Uterus (tissue), 4 donors: Measurements from ENCODE around the gene PRR20E. TPM values are rescaled to one million over a fixed set of nuclear protein-coding genes. Genes with fewer than 3 reads are reported as not detected.
"Not testable (repeated sequence)": the region's sequence is repeated elsewhere in the genome, so short reads cannot be mapped to it uniquely, and the experiment has no call there.

ENCODE experiments used
- DNase-seq, 2 donors: peaks; one replicate each; pipeline ENCODE4 v3.0.0-alpha.2; 2019 to 2020
- H3K27ac ChIP-seq, 2 donors: fragments of 200-600 bp; sonication (generic); 1 replicate in 1 of 2; 2 replicates in 1 of 2; pipeline ENCODE4 v1.5.1; 2016 to 2018
- H3K27me3 ChIP-seq, 2 donors: fragments of 200-600 bp; sonication (generic); one replicate each; pipeline ENCODE4 v1.5.1; 2018 to 2019; ENCODE audit warnings: control low read depth in 1 of 2
- H3K36me3 ChIP-seq, 2 donors: fragments of 200-600 bp; sonication (generic); one replicate each; pipeline ENCODE4 v1.5.1; 2019; ENCODE audit warnings: control low read depth in 1 of 2
- H3K4me1 ChIP-seq, 2 donors: fragments of 200-600 bp; sonication (generic); one replicate each; pipeline ENCODE4 v1.5.1; 2018 to 2019; ENCODE audit warnings: control low read depth in 1 of 2
- H3K4me3 ChIP-seq, 2 donors: fragments of 200-600 bp; sonication (generic); 1 replicate in 1 of 2; 2 replicates in 1 of 2; pipeline ENCODE4 v1.5.1; 2018 to 2019; ENCODE audit warnings: mild to moderate bottlenecking in 1 of 2
- H3K9me3 ChIP-seq, 2 donors: fragments of 200-600 bp; sonication (generic); one replicate each; pipeline ENCODE4 v1.5.1; 2019; ENCODE audit warnings: control low read depth in 1 of 2
- POLR2A ChIP-seq, 2 donors: fragments of 450-650 bp; IDR thresholded peaks; one replicate each; pipeline ENCODE4 v1.6.1; 2016; ENCODE audit warnings: antibody characterized with exemption in 2 of 2, mild to moderate bottlenecking in 1 of 2, moderate library complexity in 1 of 2
- intact Hi-C: fragments of 100-400 bp; cut with DNase I; formaldehyde crosslinking; loops from one replicate; pipeline ENCODE4 v1.15.1; 2023; ENCODE audit warnings: low total_unique reads
- small RNA-seq: library from RNA; depleted of rRNA; stranded (forward); fragments of <200 nt; gene quantifications from one replicate; pipeline ENCODE3, GENCODE V24; 2016
- total RNA-seq, 4 donors: library from RNA; depleted of rRNA in 3 of 4; stranded (reverse); fragments of >200 nt in 3 of 4; gene quantifications; one replicate each; pipeline versions ENCODE4 v1.1.0 to v1.2.4, GENCODE V29; 2014 to 2023
- TF ChIP-seq, protein P1 (sequence below), 4 experiments: fragments of 200-600 bp in 2 of 4; fragments of 450-650 bp in 2 of 4; sonication (generic) in 2 of 4; IDR thresholded peaks; one replicate each; pipeline ENCODE4 v1.5.1; 2016 to 2019; ENCODE audit warnings: antibody characterized with exemption in 4 of 4, mild to moderate bottlenecking in 2 of 4, moderate library complexity in 1 of 4
- donor health status: DM: yes; HTN: yes; CAD: no.

The PRR20E gene
- total RNA-seq, 4 donors from 2014 or later, result not detected

DNA sequence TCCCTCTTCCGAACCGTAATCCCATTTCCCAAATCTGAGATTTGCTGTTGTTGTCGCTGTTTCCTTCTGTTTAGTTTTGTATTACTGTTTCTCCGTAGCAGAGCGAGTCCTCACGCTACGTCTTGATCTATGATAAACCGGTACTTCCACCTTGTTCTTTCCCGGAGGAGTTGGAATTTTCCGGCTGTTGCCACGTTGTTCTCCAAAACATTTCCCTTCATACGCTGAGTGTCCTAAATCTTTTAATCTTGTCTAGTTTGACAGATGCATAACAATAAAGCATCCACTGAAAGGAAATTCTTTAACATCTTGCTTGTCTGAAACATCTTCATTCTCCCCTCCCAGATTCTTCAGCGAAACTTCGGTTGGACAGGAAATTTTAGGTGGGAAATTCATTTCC lies 18.9 kb upstream of the PRR20E start:
- DNase-seq, H3K4me1 ChIP-seq, intact Hi-C loops, H3K9me3 ChIP-seq, H3K4me3 ChIP-seq, H3K27ac ChIP-seq, H3K27me3 ChIP-seq, H3K36me3 ChIP-seq: not testable (repeated sequence)

GRCh38 chr13:57153761-57154160 lies 13.2 kb upstream of the PRR20E start, which contains the start of gene PRR20C:
Gene PRR20C (plus strand): TSS chr13:57154061. CDS start chr13:57154448, 387 bp downstream.
- DNase-seq, H3K4me1 ChIP-seq, H3K27ac ChIP-seq, intact Hi-C loops, H3K9me3 ChIP-seq, H3K4me3 ChIP-seq, H3K27me3 ChIP-seq, H3K36me3 ChIP-seq: not testable (repeated sequence)

DNA sequence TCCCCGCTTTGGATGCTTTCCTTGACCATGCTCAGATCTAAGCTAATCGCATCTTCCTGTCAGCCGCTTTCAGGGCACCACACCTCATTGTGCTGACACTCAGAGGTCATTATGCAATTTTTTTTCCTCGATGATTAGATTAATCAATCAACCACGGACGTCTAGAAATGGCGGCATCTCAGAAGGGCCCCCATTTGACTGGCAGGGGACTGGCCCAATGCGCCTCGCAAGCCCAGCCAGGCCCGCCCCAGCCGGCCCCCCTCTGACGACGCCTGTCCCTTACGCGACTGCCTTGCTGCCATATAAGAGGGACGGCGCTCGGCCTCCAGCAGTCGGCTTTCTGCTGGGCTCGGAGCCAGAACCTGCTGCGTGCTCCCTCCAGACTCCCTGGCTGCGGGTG lies 6.7 kb upstream of the PRR20E start, which contains the start of gene PRR20D:
Gene PRR20D, plus strand, starts transcription at position 301 of the 400 bp plus-strand sequence. CDS start 387 bp downstream, outside the sequence.
- H3K4me3 ChIP-seq, H3K36me3 ChIP-seq, H3K4me1 ChIP-seq, intact Hi-C loops, H3K9me3 ChIP-seq, H3K27me3 ChIP-seq, DNase-seq, H3K27ac ChIP-seq: not testable (repeated sequence)

- no peaks in the 10 kb centered on the region for H3K36me3 ChIP-seq
- intact Hi-C loops, result no loop called here
- TF ChIP-seq POLR2A (IDR thresholded peaks at IDR 0.05), result no peak
- TF ChIP-seq, protein P1, sequence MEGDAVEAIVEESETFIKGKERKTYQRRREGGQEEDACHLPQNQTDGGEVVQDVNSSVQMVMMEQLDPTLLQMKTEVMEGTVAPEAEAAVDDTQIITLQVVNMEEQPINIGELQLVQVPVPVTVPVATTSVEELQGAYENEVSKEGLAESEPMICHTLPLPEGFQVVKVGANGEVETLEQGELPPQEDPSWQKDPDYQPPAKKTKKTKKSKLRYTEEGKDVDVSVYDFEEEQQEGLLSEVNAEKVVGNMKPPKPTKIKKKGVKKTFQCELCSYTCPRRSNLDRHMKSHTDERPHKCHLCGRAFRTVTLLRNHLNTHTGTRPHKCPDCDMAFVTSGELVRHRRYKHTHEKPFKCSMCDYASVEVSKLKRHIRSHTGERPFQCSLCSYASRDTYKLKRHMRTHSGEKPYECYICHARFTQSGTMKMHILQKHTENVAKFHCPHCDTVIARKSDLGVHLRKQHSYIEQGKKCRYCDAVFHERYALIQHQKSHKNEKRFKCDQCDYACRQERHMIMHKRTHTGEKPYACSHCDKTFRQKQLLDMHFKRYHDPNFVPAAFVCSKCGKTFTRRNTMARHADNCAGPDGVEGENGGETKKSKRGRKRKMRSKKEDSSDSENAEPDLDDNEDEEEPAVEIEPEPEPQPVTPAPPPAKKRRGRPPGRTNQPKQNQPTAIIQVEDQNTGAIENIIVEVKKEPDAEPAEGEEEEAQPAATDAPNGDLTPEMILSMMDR (IDR thresholded peaks at IDR 0.05), result no peak
- no peak for DNase-seq
- H3K4me1 ChIP-seq, result no peaks in the 10 kb centered on the region
- H3K9me3 ChIP-seq, result no peaks in the 10 kb centered on the region
- H3K27ac ChIP-seq, result no peak overlapping the region
- no peaks in the 10 kb centered on the region for H3K27me3 ChIP-seq
- H3K4me3 ChIP-seq, result no peak overlapping the region
These were observed 24.7 kb downstream of the PRR20E start for GRCh38 chr13:57191667-57192066.

- intact Hi-C loops, result no loop called here
- Histone ChIP-seq H3K4me3 (no peak overlapping the region), H3K36me3 (no peaks in the 10 kb centered on the region), H3K27ac (no peak overlapping the region), H3K4me1 (no peaks in the 10 kb centered on the region), H3K9me3 (no peaks in the 10 kb centered on the region), H3K27me3 (no peaks in the 10 kb centered on the region)
- TF ChIP-seq, protein P1 (IDR thresholded peaks at IDR 0.05), result no peak
- TF ChIP-seq POLR2A (IDR thresholded peaks at IDR 0.05), result no peak
- DNase-seq, result no peak
These were observed 46.0 kb downstream of the PRR20E start for GRCh38 chr13:57212989-57213388.

Small RNAs within 50 kb of the gene (small RNA-seq; reads per million reads assigned to genes)
- not detected for gene PRR20FP

Other genes starting within 250 kb of the PRR20E start
- gene PRR20A, start 26.3 kb upstream of the PRR20E start, total RNA-seq, result not detected
- gene PRR20B, start 19.7 kb upstream of the PRR20E start, total RNA-seq, result not detected
- gene PRR20C, start 13.1 kb upstream of the PRR20E start, total RNA-seq, result not detected
- not detected for gene PRR20D, start 6.6 kb upstream of the PRR20E start, total RNA-seq